Suprapubic skin (tissue), 4 donors: ENCODE results near the gene COL9A1. TPM values are rescaled to one million over a fixed set of nuclear protein-coding genes. Genes with fewer than 3 reads are reported as not detected.

Source experiments
- DNase-seq, 2 donors: peaks; one replicate each; pipeline ENCODE4 v3.0.0-alpha.2; 2019; ENCODE audit warnings: low spot score in 2 of 2
- H3K27ac ChIP-seq: fragments of 200-600 bp; sonication (generic); one replicate; pipeline ENCODE4 v1.5.1; 2019
- H3K27me3 ChIP-seq: fragments of 200-600 bp; sonication (generic); one replicate; pipeline ENCODE4 v1.5.1; 2019
- H3K36me3 ChIP-seq: fragments of 200-600 bp; sonication (generic); one replicate; pipeline ENCODE4 v1.5.1; 2019
- H3K4me1 ChIP-seq: fragments of 200-600 bp; sonication (generic); one replicate; pipeline ENCODE4 v1.5.1; 2019
- H3K4me3 ChIP-seq: fragments of 200-600 bp; sonication (generic); one replicate; pipeline ENCODE4 v1.5.1; 2019; ENCODE audit warnings: mild to moderate bottlenecking
- H3K9me3 ChIP-seq: fragments of 200-600 bp; sonication (generic); one replicate; pipeline ENCODE4 v1.5.1; 2019
- CTCF ChIP-seq, 2 donors: fragments of 200-600 bp in 1 of 2; fragments of 450-650 bp in 1 of 2; sonication (generic) in 1 of 2; IDR thresholded peaks; one replicate each; pipeline ENCODE4 v1.5.1; 2016 to 2019; ENCODE audit warnings: antibody characterized with exemption in 2 of 2, mild to moderate bottlenecking in 1 of 2, moderate library complexity in 1 of 2
- EP300 ChIP-seq: sonication (generic); formaldehyde crosslinking; IDR thresholded peaks from one replicate; pipeline ENCODE4 v1.6.1; 2017; ENCODE audit warnings: antibody characterized with exemption
- POLR2A ChIP-seq, 2 donors: fragments of 450-650 bp; IDR thresholded peaks; one replicate each; pipeline ENCODE4 v1.6.1; 2017; ENCODE audit warnings: antibody characterized with exemption in 2 of 2, mild to moderate bottlenecking in 2 of 2, moderate library complexity in 2 of 2
- POLR2AphosphoS5 ChIP-seq, 3 donors: sonication (generic); formaldehyde crosslinking; IDR thresholded peaks; one replicate each; pipeline ENCODE4 v1.6.1; 2017; ENCODE audit warnings: antibody characterized with exemption in 3 of 3
- WGBS: methylation state at CpG from one replicate; pipeline ENCODE4 v1.1.5; 2018; 5-methylcytosine and 5-hydroxymethylcytosine counted together
- total RNA-seq, 4 donors: library from RNA; depleted of rRNA; stranded (reverse); fragments of >200 nt; gene quantifications; one replicate each; pipeline ENCODE4 v1.1.0, GENCODE V29; 2016

COL9A1 gene
- total RNA-seq, 4 donors from 2014 or later = not detected

DNA sequence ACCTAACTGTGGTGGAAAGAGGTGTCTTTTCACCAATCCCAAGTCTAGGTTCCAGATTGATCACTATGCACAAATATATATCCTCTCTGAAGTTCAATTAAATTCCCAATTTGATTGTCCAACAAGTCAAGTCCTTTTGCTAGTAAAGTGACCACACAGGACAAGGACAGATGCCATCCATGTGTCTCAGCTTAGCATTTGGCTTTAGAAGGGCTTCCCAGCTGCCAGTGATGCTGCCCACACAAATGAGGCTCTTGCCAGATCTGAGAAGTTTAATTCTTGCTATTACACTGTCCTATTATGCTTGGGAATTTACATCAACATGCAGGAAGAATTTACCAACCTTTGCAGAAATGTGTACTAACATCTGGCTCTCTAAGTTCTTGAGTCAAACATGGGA lies 108.5 kb downstream of the COL9A1 start:
- TF ChIP-seq EP300 (no peak), POLR2A (IDR thresholded peaks at IDR 0.05) (no peak), CTCF (IDR thresholded peaks at IDR 0.05) (no peak), POLR2AphosphoS5 (IDR thresholded peaks at IDR 0.05) (no peak)
- no peak overlapping the region for H3K4me3 ChIP-seq
- no peak for DNase-seq
- H3K27ac ChIP-seq = no peak overlapping the region
- H3K9me3 ChIP-seq = no peaks in the 10 kb centered on the region
- H3K27me3 ChIP-seq = peaks cover 4% of the 10 kb centered on the region
- H3K4me1 ChIP-seq = no peaks in the 10 kb centered on the region
- H3K36me3 ChIP-seq = no peaks in the 10 kb centered on the region

- H3K27ac ChIP-seq = no peak overlapping the region
- 74% methylated on average over 6 of the region's 6 CpGs for WGBS
- H3K27me3 ChIP-seq = peaks cover 2% of the 10 kb centered on the region
- no peak for DNase-seq
- no peak for TF ChIP-seq CTCF (IDR thresholded peaks at IDR 0.05)
- TF ChIP-seq EP300 = no peak
- no peak for TF ChIP-seq POLR2AphosphoS5 (IDR thresholded peaks at IDR 0.05)
- TF ChIP-seq POLR2A (IDR thresholded peaks at IDR 0.05) = no peak
- no peaks in the 10 kb centered on the region for H3K4me1 ChIP-seq
- H3K4me3 ChIP-seq = no peak overlapping the region
- no peaks in the 10 kb centered on the region for H3K9me3 ChIP-seq
- no peaks in the 10 kb centered on the region for H3K36me3 ChIP-seq
Observed at GRCh38 chr6:70188202-70188601, 114.7 kb downstream of the COL9A1 start.

DNA sequence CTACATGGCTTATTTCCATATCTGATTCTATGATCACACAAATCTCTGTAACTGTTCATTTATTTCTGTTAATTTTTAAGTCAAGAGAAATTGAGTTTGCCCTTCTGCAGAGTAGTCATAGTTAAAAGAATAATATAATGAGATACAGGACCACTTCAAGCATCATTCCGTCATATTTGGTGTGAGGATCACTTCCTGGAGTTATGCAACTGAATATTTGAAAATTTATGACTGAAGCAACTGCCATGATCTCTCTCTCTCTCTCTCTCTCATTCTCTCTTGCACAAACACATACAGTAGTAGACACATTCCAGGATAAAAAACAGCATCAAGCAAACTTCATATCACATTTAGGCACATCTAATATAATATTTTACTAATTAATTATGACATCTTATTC lies 116.4 kb downstream of the COL9A1 start:
- H3K4me1 ChIP-seq = no peaks in the 10 kb centered on the region
- no peaks in the 10 kb centered on the region for H3K36me3 ChIP-seq
- H3K9me3 ChIP-seq = no peaks in the 10 kb centered on the region
- DNase-seq = no peak
- no peak overlapping the region for H3K27ac ChIP-seq
- TF ChIP-seq EP300 (no peak), CTCF (IDR thresholded peaks at IDR 0.05) (no peak), POLR2AphosphoS5 (IDR thresholded peaks at IDR 0.05) (no peak), POLR2A (IDR thresholded peaks at IDR 0.05) (no peak)
- no peak overlapping the region for H3K4me3 ChIP-seq
- H3K27me3 ChIP-seq = no peaks in the 10 kb centered on the region
- WGBS = 51% methylated on average over 1 of the region's 1 CpG

DNA sequence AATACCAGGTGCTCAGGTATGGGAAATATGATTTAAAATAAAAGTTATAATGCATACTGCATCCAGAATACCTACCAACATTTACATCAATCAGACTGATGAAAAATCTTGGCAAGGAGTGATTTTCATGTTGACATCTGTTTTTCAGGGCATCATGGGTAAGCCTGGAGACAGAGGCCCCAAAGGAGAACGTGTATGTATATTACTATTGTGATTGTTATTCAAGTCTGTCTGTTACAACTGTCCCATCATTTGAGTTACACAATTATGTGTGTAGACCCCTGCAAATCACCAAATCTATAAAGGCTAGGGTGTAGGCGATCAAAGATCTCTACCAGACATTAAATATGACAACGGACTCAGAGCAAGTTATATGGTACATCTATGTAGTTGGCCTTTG lies 118.2 kb downstream of the COL9A1 start:
- H3K4me3 ChIP-seq = no peak overlapping the region
- no peak for TF ChIP-seq EP300
- TF ChIP-seq POLR2AphosphoS5 (IDR thresholded peaks at IDR 0.05) = no peak
- DNase-seq = no peak
- H3K36me3 ChIP-seq = no peaks in the 10 kb centered on the region
- no peak overlapping the region for H3K27ac ChIP-seq
- 72% methylated on average over 3 of the region's 3 CpGs for WGBS
- no peaks in the 10 kb centered on the region for H3K27me3 ChIP-seq
- no peaks in the 10 kb centered on the region for H3K9me3 ChIP-seq
- H3K4me1 ChIP-seq = no peaks in the 10 kb centered on the region

DNA sequence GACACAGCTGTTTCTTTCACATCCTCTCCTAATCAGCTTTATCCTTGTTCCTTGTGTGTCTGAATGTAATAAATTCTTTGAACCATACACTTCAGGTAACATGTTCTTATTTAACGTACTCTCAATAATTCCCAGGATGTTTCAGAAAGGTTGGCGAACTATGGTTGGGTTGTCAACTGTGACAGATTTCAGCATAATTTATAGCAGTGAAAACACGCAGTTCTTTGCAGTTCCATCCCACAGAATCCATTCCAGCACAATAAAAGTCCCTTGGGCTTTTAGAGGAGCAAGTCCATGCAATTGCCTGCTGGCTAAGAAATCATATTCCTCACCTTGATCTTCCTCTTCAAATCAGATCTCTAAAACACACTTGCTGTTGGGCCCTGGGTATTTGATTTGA lies 119.3 kb downstream of the COL9A1 start:
- H3K4me1 ChIP-seq = no peaks in the 10 kb centered on the region
- no peak overlapping the region for H3K27ac ChIP-seq
- no peaks in the 10 kb centered on the region for H3K9me3 ChIP-seq
- WGBS = 23% methylated on average over 3 of the region's 3 CpGs
- no peaks in the 10 kb centered on the region for H3K36me3 ChIP-seq
- TF ChIP-seq POLR2AphosphoS5 (IDR thresholded peaks at IDR 0.05) = no peak
- TF ChIP-seq CTCF (IDR thresholded peaks at IDR 0.05) = no peak
- TF ChIP-seq POLR2A (IDR thresholded peaks at IDR 0.05) = no peak
- H3K4me3 ChIP-seq = no peak overlapping the region
- no peak for DNase-seq
- H3K27me3 ChIP-seq = no peaks in the 10 kb centered on the region

- TF ChIP-seq POLR2A (IDR thresholded peaks at IDR 0.05) = no peak
- TF ChIP-seq CTCF (IDR thresholded peaks at IDR 0.05) = no peak
- no peak for TF ChIP-seq POLR2AphosphoS5 (IDR thresholded peaks at IDR 0.05)
- TF ChIP-seq EP300 = no peak
- Histone ChIP-seq H3K4me3 (no peak overlapping the region), H3K36me3 (no peaks in the 10 kb centered on the region), H3K27ac (no peak overlapping the region), H3K27me3 (no peaks in the 10 kb centered on the region), H3K9me3 (no peaks in the 10 kb centered on the region), H3K4me1 (no peaks in the 10 kb centered on the region)
- DNase-seq = no peak
- WGBS = 33% methylated on average over 1 of the region's 1 CpG
Observed at GRCh38 chr6:70180901-70181599, 121.8 kb downstream of the COL9A1 start.
